ENCODE results near the gene NEFH.
A peak's percentile ranks its signal among the peaks of the same experiment; 100 is the strongest.

The NEFH gene

GRCh38 chr22:29461263-29461662 lies 18.8 kb upstream of the NEFH start:
- no peak overlapping the region for H4K91ac ChIP-seq (ENCODE audit: low read depth, low read length, poor library complexity)
- peaks cover 4 to 13% of the 10 kb centered on the region in 2 donors for H3K4me1 ChIP-seq (ENCODE audit: control insufficient read depth in 2 of 2, insufficient read depth in 1 of 2, low read depth in 1 of 2, low read length in 2 of 2)
- H3K14ac ChIP-seq (ENCODE audit: low read length), result no peak overlapping the region
- no peak overlapping the region for H2BK12ac ChIP-seq (ENCODE audit: low read length)
- no peak overlapping the region for H3K23ac ChIP-seq (ENCODE audit: low read depth, low read length, poor library complexity)
- peaks cover 1% of the 10 kb centered on the region for H3K79me1 ChIP-seq (ENCODE audit: low read depth, low read length)
- H2AK5ac ChIP-seq (ENCODE audit: low read depth, low read length), result no peak overlapping the region
- no peaks in the 10 kb centered on the region for H3K9me3 ChIP-seq (replicated peaks in 1 of 2; ENCODE audit: control insufficient read depth in 2 of 2, insufficient read depth in 1 of 2, low read depth in 1 of 2, low read length in 2 of 2)
- H3K27ac ChIP-seq (replicated peaks; ENCODE audit: low read length), result no peak overlapping the region
- H3K18ac ChIP-seq (ENCODE audit: low read length), result no peak overlapping the region
- no peak overlapping the region for H2AFZ ChIP-seq (ENCODE audit: low read length)
- no peak overlapping the region for H3K9ac ChIP-seq (ENCODE audit: low read depth, low read length, poor library complexity)
- H3K27me3 ChIP-seq (ENCODE audit: control insufficient read depth in 3 of 3, insufficient read depth in 3 of 3, low read depth in 1 of 3, low read length in 3 of 3), result no peaks in the 10 kb centered on the region
- no peaks in the 10 kb centered on the region for H3K36me3 ChIP-seq (replicated peaks in 1 of 2; ENCODE audit: control insufficient read depth in 2 of 2, insufficient read depth in 2 of 2, low read length in 2 of 2)
- no peak overlapping the region for H2BK120ac ChIP-seq (ENCODE audit: low read depth, low read length)
- DNase-seq (ENCODE audit: low spot score), result no peak
- no peak overlapping the region for H3K4ac ChIP-seq (ENCODE audit: low read length)
- no peak overlapping the region for H3K4me2 ChIP-seq (ENCODE audit: insufficient read depth, low read length, poor library complexity, severe bottlenecking)
- H3K4me3 ChIP-seq (ENCODE audit: low read length in 2 of 2), result no peak overlapping the region
- no peak overlapping the region for H4K8ac ChIP-seq (ENCODE audit: low read depth, low read length)
- no peak overlapping the region for H2BK15ac ChIP-seq (ENCODE audit: low read length)
- no CpG with 5 or more reads among the region's 5 CpGs for WGBS, 2 donors (ENCODE audit: extremely low coverage in 2 of 2, insufficient read length in 2 of 2, insufficient replicate concordance in 1 of 2)
- H2BK5ac ChIP-seq (ENCODE audit: low read length), result no peak overlapping the region

- Histone ChIP-seq H3K23ac (ENCODE audit: low read depth, low read length, poor library complexity) (no peak overlapping the region), H2AFZ (ENCODE audit: low read length) (no peak overlapping the region), H2AK5ac (ENCODE audit: low read depth, low read length) (no peak overlapping the region), H2BK5ac (ENCODE audit: low read length) (peak overlapping the region; percentile 40), H3K4me3 (ENCODE audit: low read length in 2 of 2) (no peak overlapping the region), H4K91ac (ENCODE audit: low read depth, low read length, poor library complexity) (no peak overlapping the region), H3K9ac (ENCODE audit: low read depth, low read length, poor library complexity) (no peak overlapping the region), H3K9me3 (replicated peaks in 1 of 2; ENCODE audit: control insufficient read depth in 2 of 2, insufficient read depth in 1 of 2, low read depth in 1 of 2, low read length in 2 of 2) (no peaks in the 10 kb centered on the region), H3K79me1 (ENCODE audit: low read depth, low read length) (peaks cover 1% of the 10 kb centered on the region), H3K36me3 (replicated peaks in 1 of 2; ENCODE audit: control insufficient read depth in 2 of 2, insufficient read depth in 2 of 2, low read length in 2 of 2) (no peaks in the 10 kb centered on the region), H3K27me3 (ENCODE audit: control insufficient read depth in 3 of 3, insufficient read depth in 3 of 3, low read depth in 1 of 3, low read length in 3 of 3) (no peaks in the 10 kb centered on the region), H3K18ac (ENCODE audit: low read length) (peak overlapping the region; percentile 82), H3K4me2 (ENCODE audit: insufficient read depth, low read length, poor library complexity, severe bottlenecking) (no peak overlapping the region), H2BK120ac (ENCODE audit: low read depth, low read length) (no peak overlapping the region), H2BK15ac (ENCODE audit: low read length) (peak overlapping the region; percentile 28), H3K4ac (ENCODE audit: low read length) (no peak overlapping the region), H2BK12ac (ENCODE audit: low read length) (no peak overlapping the region), H4K8ac (ENCODE audit: low read depth, low read length) (no peak overlapping the region), H3K4me1 (ENCODE audit: control insufficient read depth in 2 of 2, insufficient read depth in 1 of 2, low read depth in 1 of 2, low read length in 2 of 2) (peaks cover 0 to 7% of the 10 kb centered on the region in 2 donors), H3K27ac (replicated peaks; ENCODE audit: low read length) (no peak overlapping the region), H3K14ac (ENCODE audit: low read length) (no peak overlapping the region)
- no peak for DNase-seq (ENCODE audit: low spot score)
- WGBS, 2 donors (ENCODE audit: extremely low coverage in 2 of 2, insufficient read length in 2 of 2, insufficient replicate concordance in 1 of 2), result no CpG with 5 or more reads among the region's 7 CpGs
These were observed 16.4 kb upstream of the NEFH start for GRCh38 chr22:29463629-29464028.

GRCh38 chr22:29464581-29464980 lies 15.4 kb upstream of the NEFH start:
- no peak overlapping the region for H3K27ac ChIP-seq (replicated peaks; ENCODE audit: low read length)
- H3K4me2 ChIP-seq (ENCODE audit: insufficient read depth, low read length, poor library complexity, severe bottlenecking), result no peak overlapping the region
- H2AFZ ChIP-seq (ENCODE audit: low read length), result no peak overlapping the region
- peaks cover 1% of the 10 kb centered on the region for H3K79me1 ChIP-seq (ENCODE audit: low read depth, low read length)
- H3K36me3 ChIP-seq (replicated peaks in 1 of 2; ENCODE audit: control insufficient read depth in 2 of 2, insufficient read depth in 2 of 2, low read length in 2 of 2), result no peaks in the 10 kb centered on the region
- H3K27me3 ChIP-seq (ENCODE audit: control insufficient read depth in 3 of 3, insufficient read depth in 3 of 3, low read depth in 1 of 3, low read length in 3 of 3), result peaks cover 0 to 7% (median 5%) of the 10 kb centered on the region in 3 experiments
- H3K23ac ChIP-seq (ENCODE audit: low read depth, low read length, poor library complexity), result no peak overlapping the region
- no peak overlapping the region for H3K4me3 ChIP-seq (ENCODE audit: low read length in 2 of 2)
- no peak overlapping the region for H2BK120ac ChIP-seq (ENCODE audit: low read depth, low read length)
- H2BK15ac ChIP-seq (ENCODE audit: low read length), result no peak overlapping the region
- no peak overlapping the region for H4K91ac ChIP-seq (ENCODE audit: low read depth, low read length, poor library complexity)
- no peak for DNase-seq (ENCODE audit: low spot score)
- no peak overlapping the region for H3K4ac ChIP-seq (ENCODE audit: low read length)
- no peak overlapping the region for H3K9ac ChIP-seq (ENCODE audit: low read depth, low read length, poor library complexity)
- no peaks in the 10 kb centered on the region for H3K9me3 ChIP-seq (replicated peaks in 1 of 2; ENCODE audit: control insufficient read depth in 2 of 2, insufficient read depth in 1 of 2, low read depth in 1 of 2, low read length in 2 of 2)
- H3K4me1 ChIP-seq (ENCODE audit: control insufficient read depth in 2 of 2, insufficient read depth in 1 of 2, low read depth in 1 of 2, low read length in 2 of 2), result peaks cover 0 to 4% of the 10 kb centered on the region in 2 donors
- no peak overlapping the region for H3K18ac ChIP-seq (ENCODE audit: low read length)
- no peak overlapping the region for H4K8ac ChIP-seq (ENCODE audit: low read depth, low read length)
- H2AK5ac ChIP-seq (ENCODE audit: low read depth, low read length), result no peak overlapping the region
- no CpG with 5 or more reads among the region's 7 CpGs for WGBS, 2 donors (ENCODE audit: extremely low coverage in 2 of 2, insufficient read length in 2 of 2, insufficient replicate concordance in 1 of 2)
- H2BK12ac ChIP-seq (ENCODE audit: low read length), result no peak overlapping the region
- no peak overlapping the region for H2BK5ac ChIP-seq (ENCODE audit: low read length)
- no peak overlapping the region for H3K14ac ChIP-seq (ENCODE audit: low read length)

GRCh38 chr22:29469755-29470154 lies 10.3 kb upstream of the NEFH start:
- no peak overlapping the region for H2BK120ac ChIP-seq (ENCODE audit: low read depth, low read length)
- peak overlapping the region; percentile 99 for H3K4me2 ChIP-seq (ENCODE audit: insufficient read depth, low read length, poor library complexity, severe bottlenecking)
- peak overlapping the region; percentile 88 for H2AFZ ChIP-seq (ENCODE audit: low read length)
- no peak overlapping the region for H3K27ac ChIP-seq (replicated peaks; ENCODE audit: low read length)
- peak overlapping the region in 1 of 2 donors; percentile 77 for H3K4me3 ChIP-seq (ENCODE audit: low read length in 2 of 2)
- H3K4me1 ChIP-seq (ENCODE audit: control insufficient read depth in 2 of 2, insufficient read depth in 1 of 2, low read depth in 1 of 2, low read length in 2 of 2), result peaks cover 3% of the 10 kb centered on the region in 2 donors
- no peak overlapping the region for H3K14ac ChIP-seq (ENCODE audit: low read length)
- H3K27me3 ChIP-seq (ENCODE audit: control insufficient read depth in 3 of 3, insufficient read depth in 3 of 3, low read depth in 1 of 3, low read length in 3 of 3), result peaks cover 0 to 24% (median 12%) of the 10 kb centered on the region in 3 experiments
- H3K4ac ChIP-seq (ENCODE audit: low read length), result no peak overlapping the region
- H3K9me3 ChIP-seq (replicated peaks in 1 of 2; ENCODE audit: control insufficient read depth in 2 of 2, insufficient read depth in 1 of 2, low read depth in 1 of 2, low read length in 2 of 2), result no peaks in the 10 kb centered on the region
- no peak overlapping the region for H2AK5ac ChIP-seq (ENCODE audit: low read depth, low read length)
- no peak overlapping the region for H4K91ac ChIP-seq (ENCODE audit: low read depth, low read length, poor library complexity)
- no peak overlapping the region for H3K9ac ChIP-seq (ENCODE audit: low read depth, low read length, poor library complexity)
- H3K23ac ChIP-seq (ENCODE audit: low read depth, low read length, poor library complexity), result peak overlapping the region; percentile 91
- H3K36me3 ChIP-seq (replicated peaks in 1 of 2; ENCODE audit: control insufficient read depth in 2 of 2, insufficient read depth in 2 of 2, low read length in 2 of 2), result no peaks in the 10 kb centered on the region
- no CpG with 5 or more reads among the region's 9 CpGs for WGBS, 2 donors (ENCODE audit: extremely low coverage in 2 of 2, insufficient read length in 2 of 2, insufficient replicate concordance in 1 of 2)
- H3K18ac ChIP-seq (ENCODE audit: low read length), result peak overlapping the region; percentile 78
- DNase-seq (ENCODE audit: low spot score), result no peak
- H2BK5ac ChIP-seq (ENCODE audit: low read length), result no peak overlapping the region
- no peak overlapping the region for H2BK15ac ChIP-seq (ENCODE audit: low read length)
- H4K8ac ChIP-seq (ENCODE audit: low read depth, low read length), result no peak overlapping the region
- H3K79me1 ChIP-seq (ENCODE audit: low read depth, low read length), result no peaks in the 10 kb centered on the region
- H2BK12ac ChIP-seq (ENCODE audit: low read length), result no peak overlapping the region
